HG02642 (cell line): Measurements from ENCODE around the gene PSMD1.

Experiments used
- ATAC-seq: cut with Tn5 transposase; IDR thresholded peaks from one replicate; pipeline ENCODE4 v1.9.1; 2021; ENCODE audit warnings: mild to moderate bottlenecking; ENCODE audit not compliant: unreplicated experiment, poor library complexity

PSMD1 gene

GRCh38 chr2:231034291-231034882 lies 22.3 kb upstream of the PSMD1 start:
- no peak for ATAC-seq

DNA sequence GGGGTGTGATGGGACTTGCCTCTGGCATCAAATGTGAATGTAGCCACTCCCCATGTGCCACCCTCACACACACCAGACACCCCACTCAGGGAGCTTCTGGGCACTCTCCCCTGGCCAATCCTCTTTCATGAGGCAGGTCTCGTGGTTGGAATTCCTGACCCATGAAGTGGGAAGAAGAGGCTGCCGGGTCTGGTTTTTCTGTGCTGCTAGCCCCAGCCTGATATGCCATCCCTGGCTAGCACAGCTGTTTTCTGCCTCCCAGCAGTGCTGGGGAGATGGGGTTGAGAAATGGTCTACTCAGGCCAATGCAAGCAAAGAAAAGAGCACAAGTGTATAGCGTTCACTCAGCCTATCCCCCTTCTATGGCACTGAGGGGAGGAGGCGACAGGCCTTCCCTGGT lies 20.5 kb upstream of the PSMD1 start:
- no peak for ATAC-seq

- ATAC-seq, result no peak
Observed at GRCh38 chr2:231036578-231037106, 20.0 kb upstream of the PSMD1 start.

GRCh38 chr2:231037202-231037730 lies 19.4 kb upstream of the PSMD1 start, which contains the start of gene C2orf72:
C2orf72 (plus strand) TSS chr2:231037523; CDS start chr2:231037566, 43 bp downstream.
- no peak for ATAC-seq

DNA sequence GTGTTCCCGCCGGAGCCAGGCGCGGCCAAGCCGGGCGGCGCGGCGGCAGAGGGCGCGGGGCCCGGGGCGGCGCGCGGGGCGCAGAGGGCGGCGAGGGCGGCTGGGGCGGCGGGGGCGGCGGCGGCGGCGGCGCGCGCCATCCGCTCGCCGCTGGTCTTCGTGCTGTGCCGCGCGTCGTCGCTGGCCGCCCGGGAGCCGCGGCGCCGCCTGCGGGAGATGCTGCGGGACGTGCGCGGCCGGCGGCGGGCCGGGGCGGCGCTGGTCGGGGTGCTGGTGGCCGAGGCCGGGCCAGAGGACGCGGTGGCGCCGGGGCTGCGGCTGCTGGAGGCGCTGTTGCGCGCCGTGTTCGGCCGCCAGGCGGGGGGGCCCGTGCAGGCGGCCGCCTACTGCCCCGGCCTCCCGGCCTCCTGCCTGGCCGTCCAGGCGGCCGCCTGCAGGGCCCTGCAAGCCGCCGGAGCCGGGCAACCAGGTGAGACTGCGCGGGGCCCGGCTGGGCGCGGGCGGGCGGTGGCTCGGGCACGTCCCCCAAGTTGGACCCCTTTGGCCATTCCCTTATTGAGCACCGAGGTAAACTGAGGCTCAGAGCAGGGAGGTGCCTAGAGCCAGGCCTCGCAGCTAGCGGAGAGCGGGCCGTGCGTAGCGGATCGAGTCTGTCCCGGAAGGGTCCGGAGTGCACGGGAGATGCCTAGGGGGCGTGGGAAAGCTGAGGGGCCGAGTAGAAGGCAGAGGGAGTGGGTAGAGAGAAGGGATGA lies 18.8 kb upstream of the PSMD1 start:
- no peak for ATAC-seq

DNA sequence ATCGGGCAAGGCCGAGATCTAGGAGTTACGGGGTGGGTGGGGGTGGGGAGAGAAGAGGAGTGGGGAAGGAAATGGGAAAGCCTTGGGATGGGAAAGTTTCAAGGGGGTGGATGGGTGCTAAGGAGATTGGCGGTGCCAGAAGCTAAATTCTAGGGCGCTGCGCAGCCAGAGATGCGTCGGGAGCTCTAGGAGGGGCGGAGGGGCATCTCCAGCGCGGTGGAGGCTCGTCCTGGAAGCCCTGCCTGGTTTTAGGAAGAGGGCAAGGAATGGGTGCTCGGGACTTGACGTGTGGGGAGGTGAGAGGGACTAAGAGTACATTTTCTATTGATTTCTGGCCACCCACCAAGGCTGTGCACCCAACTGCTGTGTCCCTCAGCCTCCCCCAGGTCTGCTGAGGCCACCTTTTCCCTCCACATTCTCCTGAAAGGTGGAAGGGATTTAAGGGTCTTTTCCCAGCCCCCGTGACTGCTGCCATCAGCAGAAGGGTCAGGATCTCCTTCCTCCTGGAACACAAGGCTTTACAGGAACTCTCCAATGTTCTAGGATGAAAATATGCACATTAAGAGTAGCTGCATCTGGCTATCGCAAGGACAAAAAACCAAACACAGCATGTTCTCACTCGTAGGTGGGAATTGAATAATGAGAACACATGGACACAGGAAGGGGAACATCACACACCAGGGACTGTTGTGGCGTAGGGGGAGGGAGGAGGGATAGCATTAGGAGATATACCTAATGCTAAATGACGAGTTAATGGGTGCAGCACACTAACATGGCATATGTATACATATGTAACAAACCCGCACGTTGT lies 18.0 kb upstream of the PSMD1 start:
- no peak for ATAC-seq

- no peak for ATAC-seq
Observed at GRCh38 chr2:231039294-231039664, 17.4 kb upstream of the PSMD1 start.

GRCh38 chr2:231039821-231040364 lies 16.8 kb upstream of the PSMD1 start:
- ATAC-seq, result no peak

- ATAC-seq, result no peak
Observed at GRCh38 chr2:231041061-231041689, 15.5 kb upstream of the PSMD1 start.

DNA sequence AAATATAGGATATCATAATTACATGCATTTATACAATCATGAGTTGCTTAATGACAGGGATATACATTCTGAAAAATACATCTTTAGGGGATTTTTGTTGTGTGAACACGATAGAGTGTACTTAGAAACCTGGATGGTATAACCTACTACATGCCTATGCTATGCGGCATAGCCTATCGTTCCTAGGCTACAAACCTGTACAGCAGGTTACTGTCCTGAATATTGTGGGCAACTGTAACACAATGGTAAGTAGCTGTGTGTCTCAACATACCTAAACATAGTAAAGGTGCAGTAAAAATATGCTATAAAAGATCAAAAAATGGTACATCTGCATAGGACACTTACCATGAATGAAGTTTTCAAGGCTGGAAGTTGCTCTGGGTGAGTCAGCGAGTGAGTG lies 12.9 kb upstream of the PSMD1 start:
- no peak for ATAC-seq

DNA sequence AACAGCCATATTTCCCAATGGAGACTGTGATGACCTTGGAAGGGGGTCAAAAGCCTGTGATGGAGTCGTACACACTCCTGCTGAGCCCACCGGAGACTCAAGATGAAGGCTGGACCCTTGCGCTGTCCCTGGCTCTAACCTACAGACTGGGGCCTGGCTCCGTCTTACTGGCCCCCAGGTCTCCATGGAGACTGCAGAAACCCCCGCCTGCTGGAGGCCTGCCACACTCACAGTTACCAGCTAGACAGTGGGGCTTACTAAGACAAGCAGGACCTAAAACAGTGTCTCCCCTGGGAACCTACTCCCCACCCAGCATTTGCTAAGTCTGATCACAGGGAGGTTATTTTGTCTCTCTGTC lies 9.8 kb upstream of the PSMD1 start:
- ATAC-seq, result no peak

DNA sequence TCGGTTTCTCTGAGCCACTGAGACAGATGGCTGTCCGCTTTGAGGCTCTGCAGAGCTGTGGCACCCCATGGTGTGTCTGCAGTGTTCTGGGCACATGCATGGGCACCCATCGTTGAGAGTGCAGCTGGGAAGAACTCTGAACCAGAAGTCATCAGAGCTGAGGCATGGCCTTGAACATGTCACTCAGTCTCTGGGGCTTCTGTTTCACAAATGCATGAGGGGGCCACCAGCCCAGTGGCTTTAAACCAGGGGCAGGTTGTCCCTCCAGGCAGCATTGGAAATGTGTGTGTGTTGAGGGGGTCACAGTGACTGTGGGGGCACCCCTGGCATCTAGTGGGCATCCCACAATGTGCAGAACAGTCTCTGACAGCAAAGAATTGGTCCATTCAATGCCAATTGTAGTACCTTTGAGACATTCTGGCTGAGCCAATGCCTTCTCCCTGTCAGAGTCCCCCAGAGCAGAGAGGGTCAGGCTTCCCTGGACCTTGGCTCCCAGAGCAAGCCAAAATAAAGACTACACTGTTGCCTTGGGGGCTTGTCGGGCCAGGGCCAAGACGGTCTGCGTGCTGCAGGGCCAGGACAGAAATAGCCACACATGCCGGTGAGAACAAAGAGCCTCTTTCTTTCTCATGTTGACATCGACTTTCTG lies 9.3 kb upstream of the PSMD1 start:
- ATAC-seq, result no peak

DNA sequence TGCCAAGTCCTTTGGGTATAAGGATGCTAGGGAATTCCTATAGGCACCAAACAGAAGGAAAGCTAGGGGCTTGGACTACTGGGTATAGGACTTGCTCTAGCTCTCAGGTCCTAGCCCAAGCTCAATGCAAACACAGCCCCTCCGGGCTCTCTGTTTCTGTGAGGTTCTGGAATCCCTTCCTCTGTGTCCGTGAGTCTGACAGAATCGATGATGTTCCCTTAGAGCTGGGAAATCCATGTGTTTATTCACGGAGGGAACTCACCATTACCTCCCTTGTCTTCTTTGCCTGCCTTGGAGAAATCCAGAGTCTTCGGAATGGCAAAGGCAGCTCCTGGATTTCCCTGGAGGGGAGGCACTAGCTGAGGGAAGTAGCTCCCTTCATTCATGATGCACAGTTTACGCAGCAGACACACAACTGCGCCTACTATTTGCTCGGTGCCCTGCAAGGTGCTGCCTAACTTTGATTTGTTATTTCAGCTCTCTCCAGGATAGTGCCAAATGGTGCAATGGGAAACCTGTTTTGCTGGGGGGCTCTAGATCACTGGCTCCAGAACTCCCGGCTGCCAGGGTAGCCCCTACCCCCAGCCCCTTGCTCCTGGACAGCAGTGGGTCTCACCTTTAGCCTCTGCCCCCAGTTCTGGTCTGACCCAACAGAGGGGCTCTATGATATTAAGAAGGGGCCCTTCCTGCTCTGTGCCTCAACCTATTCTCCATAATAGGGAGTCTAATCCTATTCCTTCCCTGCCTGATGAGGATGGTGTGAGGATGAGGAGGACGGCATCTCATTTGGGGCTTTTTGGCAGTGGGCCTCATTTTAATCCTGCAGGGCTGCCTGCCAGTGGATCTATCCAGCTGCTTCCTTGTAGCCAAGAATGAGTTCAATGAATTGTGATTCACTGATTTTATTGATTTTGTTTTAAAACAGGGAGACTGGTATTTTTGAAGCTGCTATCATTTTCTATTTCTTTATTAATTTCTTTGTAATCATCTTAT lies 8.4 kb upstream of the PSMD1 start:
- no peak for ATAC-seq

DNA sequence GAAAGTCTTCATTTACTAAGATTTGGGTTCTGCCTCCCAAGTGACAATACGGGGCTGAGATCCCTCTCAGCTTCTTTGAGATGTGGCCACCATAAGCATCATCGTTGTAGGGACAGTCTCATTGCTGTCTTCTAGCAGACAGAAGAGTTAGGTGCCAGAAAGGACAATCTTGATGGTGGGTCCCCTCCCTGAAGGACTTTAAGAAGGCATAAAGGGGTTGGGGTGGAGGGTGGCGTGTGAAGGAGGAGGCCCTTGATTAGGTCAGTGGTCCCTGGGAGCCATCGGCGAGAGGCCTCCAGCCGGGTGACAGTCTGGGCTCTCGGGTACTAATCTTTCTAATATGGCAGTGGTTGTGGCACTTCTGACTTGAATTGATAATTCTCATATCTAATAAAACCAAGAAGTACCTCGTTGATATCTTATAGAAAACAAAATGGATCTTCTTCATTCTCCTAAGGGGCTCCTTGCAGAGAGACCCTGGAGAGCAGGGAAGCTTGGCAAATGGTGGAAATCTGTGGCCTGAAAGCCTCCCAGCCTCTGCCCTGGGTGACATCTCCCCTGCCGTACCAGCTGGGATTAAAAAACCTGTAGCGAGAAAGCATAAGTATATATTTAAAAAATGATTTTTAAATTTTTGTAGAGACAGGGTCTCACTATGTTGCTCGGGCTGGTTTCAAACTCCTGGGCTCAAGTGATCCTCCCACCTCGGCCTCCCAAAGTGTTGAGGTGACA lies 7.2 kb upstream of the PSMD1 start:
- no peak for ATAC-seq

DNA sequence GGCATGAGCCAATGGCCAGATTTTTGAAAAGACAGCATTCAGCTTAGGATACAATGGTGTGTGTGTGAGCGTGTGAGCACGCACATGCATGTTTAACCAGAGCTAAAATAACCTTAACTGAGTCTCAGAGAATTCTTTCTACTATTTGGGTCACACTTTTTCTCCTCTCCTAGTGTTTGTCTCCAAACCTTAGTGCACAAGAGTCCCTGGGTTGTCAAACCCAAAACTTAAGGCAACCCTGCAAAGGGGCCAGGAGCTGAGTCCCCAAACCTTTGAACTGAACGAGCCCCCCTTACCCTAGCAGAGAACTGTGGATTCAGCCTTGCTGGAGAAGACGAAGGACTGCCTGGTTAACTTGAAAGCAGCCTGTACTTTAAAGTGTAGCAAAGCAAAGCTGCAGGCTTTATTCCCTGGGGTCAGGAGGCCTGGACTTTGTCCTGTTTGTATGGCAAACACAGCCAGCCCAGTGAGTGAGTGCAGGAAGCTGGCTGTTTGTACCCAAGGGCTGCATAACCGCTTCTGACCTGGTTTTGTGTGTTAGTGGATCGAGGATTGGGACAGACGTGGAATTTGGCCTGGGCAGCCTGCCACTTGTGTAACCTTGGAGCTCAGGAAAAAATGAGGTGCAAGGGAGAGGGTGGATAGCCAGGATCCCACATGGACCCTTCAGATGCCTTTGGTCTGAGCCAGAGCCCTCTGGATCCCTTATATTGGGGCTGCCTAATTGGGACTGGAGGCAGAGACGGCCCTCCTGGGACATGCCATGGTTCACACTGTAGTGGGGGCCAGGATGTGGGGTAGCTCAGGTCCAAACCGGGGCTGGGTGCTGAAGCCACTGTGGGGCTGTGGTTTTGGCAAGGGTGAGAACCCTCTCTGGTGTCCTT lies 6.4 kb upstream of the PSMD1 start:
- ATAC-seq, result no peak

- ATAC-seq, result no peak
Observed at GRCh38 chr2:231051116-231051515, 5.6 kb upstream of the PSMD1 start.
